ENCODE data around the gene TBC1D20. TPM values are rescaled to one million over a fixed set of nuclear protein-coding genes. Genes with fewer than 3 reads are reported as not detected.

TBC1D20 gene
- total and polyA plus RNA-seq, 2 experiments from 2014 or later: 31.0 to 51.4 TPM

- DNase-seq: no peak
- Histone ChIP-seq H3K9me2 (ENCODE audit: insufficient read depth) (no peaks in the 10 kb centered on the region), H3F3A (ENCODE audit: insufficient read depth) (no peaks in the 10 kb centered on the region), H3K27me3 (replicated peaks; ENCODE audit: insufficient read depth) (no peaks in the 10 kb centered on the region), H3K9me3 (ENCODE audit: low read depth) (no peaks in the 10 kb centered on the region), H3K4me1 (ENCODE audit: insufficient read depth) (no peaks in the 10 kb centered on the region), H3K4me2 (ENCODE audit: unreplicated experiment) (no peak overlapping the region), H4K20me1 (ENCODE audit: insufficient read depth) (0 out of 2 replicates have a peak, but pooled peaks cover 5% of the 10 kb centered on the region), H2AFZ (no peak overlapping the region), H3K27ac (no peak overlapping the region), H3K9ac (no peak overlapping the region), H3K36me3 (ENCODE audit: low read depth) (peaks cover 6% of the 10 kb centered on the region; the same call in 1 of the 2 replicates), H3K79me2 (ENCODE audit: insufficient read depth) (peaks cover 35% of the 10 kb centered on the region), H3K4me3 (no peak overlapping the region)
- TF ChIP-seq EZH2phosphoT487 (IDR thresholded peaks at IDR 0.05; ENCODE audit: insufficient read depth, low read depth): no peak
- no peak for TF ChIP-seq EZH2 (IDR thresholded peaks at IDR 0.05; ENCODE audit: insufficient read depth, poor library complexity, severe bottlenecking)
- in situ Hi-C loops (cut with MboI): no loop called here
- 91 to 94% methylated on average over 12 of the region's 12 CpGs for WGBS, 2 experiments (ENCODE audit: low coverage in 1 of 2, low lambda C conversion rate in 2 of 2, missing lambda C conversion rate in 2 of 2)
Observed at GRCh38 chr20:417801-418342, 44.5 kb downstream of the TBC1D20 start.

- Histone ChIP-seq H3K4me2 (ENCODE audit: unreplicated experiment) (no peak overlapping the region), H3K9me2 (ENCODE audit: insufficient read depth) (no peaks in the 10 kb centered on the region), H3K4me1 (ENCODE audit: insufficient read depth) (no peaks in the 10 kb centered on the region), H2AFZ (no peak overlapping the region), H3K36me3 (ENCODE audit: low read depth) (no peaks in the 10 kb centered on the region; the same call in 1 of the 2 replicates), H4K20me1 (ENCODE audit: insufficient read depth) (0 out of 2 replicates have a peak, but pooled peaks cover 5% of the 10 kb centered on the region), H3K79me2 (ENCODE audit: insufficient read depth) (peaks cover 42% of the 10 kb centered on the region), H3K27me3 (replicated peaks; ENCODE audit: insufficient read depth) (no peaks in the 10 kb centered on the region), H3K27ac (no peak overlapping the region), H3K9ac (no peak overlapping the region), H3K9me3 (ENCODE audit: low read depth) (no peaks in the 10 kb centered on the region), H3F3A (ENCODE audit: insufficient read depth) (no peaks in the 10 kb centered on the region), H3K4me3 (no peak overlapping the region)
- TF ChIP-seq EZH2 (IDR thresholded peaks at IDR 0.05; ENCODE audit: insufficient read depth, poor library complexity, severe bottlenecking): no peak
- TF ChIP-seq EZH2phosphoT487 (IDR thresholded peaks at IDR 0.05; ENCODE audit: insufficient read depth, low read depth): no peak
- 82 to 83% methylated on average over 13 of the region's 13 CpGs for WGBS, 2 experiments (ENCODE audit: low coverage in 1 of 2, low lambda C conversion rate in 2 of 2, missing lambda C conversion rate in 2 of 2)
- in situ Hi-C loops (cut with MboI): no loop called here
- DNase-seq: no peak
Observed at GRCh38 chr20:416950-417800, 45.2 kb downstream of the TBC1D20 start.

- WGBS, 2 experiments (ENCODE audit: low coverage in 1 of 2, low lambda C conversion rate in 2 of 2, missing lambda C conversion rate in 2 of 2): 83 to 86% methylated on average over 12 to 13 of the region's 13 CpGs
- Histone ChIP-seq H3K36me3 (ENCODE audit: low read depth) (peaks cover 3% of the 10 kb centered on the region; the same call in 1 of the 2 replicates), H3K79me2 (ENCODE audit: insufficient read depth) (peaks cover 55% of the 10 kb centered on the region), H3K27me3 (replicated peaks; ENCODE audit: insufficient read depth) (no peaks in the 10 kb centered on the region), H3K9me2 (ENCODE audit: insufficient read depth) (no peaks in the 10 kb centered on the region), H3K27ac (no peak overlapping the region), H3K4me3 (no peak overlapping the region), H2AFZ (no peak overlapping the region), H4K20me1 (ENCODE audit: insufficient read depth) (0 out of 2 replicates have a peak, but pooled peaks cover 5% of the 10 kb centered on the region), H3K4me1 (ENCODE audit: insufficient read depth) (no peaks in the 10 kb centered on the region), H3F3A (ENCODE audit: insufficient read depth) (0 out of 2 replicates have a peak, but pooled peaks cover under 1% of the 10 kb centered on the region), H3K9ac (no peak overlapping the region), H3K9me3 (ENCODE audit: low read depth) (no peaks in the 10 kb centered on the region), H3K4me2 (ENCODE audit: unreplicated experiment) (no peak overlapping the region)
- TF ChIP-seq EZH2 (IDR thresholded peaks at IDR 0.05; ENCODE audit: insufficient read depth, poor library complexity, severe bottlenecking) (no peak), EZH2phosphoT487 (IDR thresholded peaks at IDR 0.05; ENCODE audit: insufficient read depth, low read depth) (no peak)
- DNase-seq: no peak
- in situ Hi-C loops (cut with MboI): no loop called here
Observed at GRCh38 chr20:415820-416322, 46.5 kb downstream of the TBC1D20 start.

GRCh38 chr20:414161-414560 lies 48.2 kb downstream of the TBC1D20 start:
- WGBS, 2 experiments (ENCODE audit: low coverage in 1 of 2, low lambda C conversion rate in 2 of 2, missing lambda C conversion rate in 2 of 2): 70 to 74% methylated on average over 2 of the region's 2 CpGs
- Histone ChIP-seq H3K9me3 (ENCODE audit: low read depth) (no peaks in the 10 kb centered on the region), H2AFZ (no peak overlapping the region), H3K4me3 (no peak overlapping the region), H3K4me2 (ENCODE audit: unreplicated experiment) (no peak overlapping the region), H3K4me1 (ENCODE audit: insufficient read depth) (peaks cover 12% of the 10 kb centered on the region), H3K9me2 (ENCODE audit: insufficient read depth) (no peaks in the 10 kb centered on the region), H3K36me3 (ENCODE audit: low read depth) (0 out of 2 replicates have a peak, but pooled peaks cover 4% of the 10 kb centered on the region), H3K9ac (no peak overlapping the region), H3F3A (ENCODE audit: insufficient read depth) (0 out of 2 replicates have a peak, but pooled peaks cover 7% of the 10 kb centered on the region), H3K27me3 (replicated peaks; ENCODE audit: insufficient read depth) (no peaks in the 10 kb centered on the region), H4K20me1 (ENCODE audit: insufficient read depth) (0 out of 2 replicates have a peak, but pooled peaks cover 5% of the 10 kb centered on the region), H3K27ac (no peak overlapping the region), H3K79me2 (ENCODE audit: insufficient read depth) (peaks cover 72% of the 10 kb centered on the region)
- no peak for DNase-seq
- in situ Hi-C loops (cut with MboI): no loop called here
- no peak for TF ChIP-seq EZH2 (IDR thresholded peaks at IDR 0.05; ENCODE audit: insufficient read depth, poor library complexity, severe bottlenecking)
- TF ChIP-seq EZH2phosphoT487 (IDR thresholded peaks at IDR 0.05; ENCODE audit: insufficient read depth, low read depth): no peak

Data from GM23248 (cell line).